GM23338 (cell line): ENCODE results near the gene CCND1. TPM values are rescaled to one million over a fixed set of nuclear protein-coding genes. Genes with fewer than 3 reads are reported as not detected.

Experiments
- ATAC-seq: fragments of 200-7000 bp; cut with Tn5 transposase; 3 replicates; pipeline ENCODE4 v1.9.1; 2020
- DNase-seq: peaks from one replicate; pipeline ENCODE4 v3.0.0-alpha.2; 2015; ENCODE audit warnings: low spot score
- H2AFZ ChIP-seq: fragments of 200-600 bp; sonication (generic); 2 replicates; pipeline ENCODE4 v1.8.0; 2016; ENCODE audit warnings: antibody characterized with exemption, mild to moderate bottlenecking, moderate library complexity
- H3F3A ChIP-seq: fragments of 200-600 bp; sonication (generic); replicated peaks from 2 replicates; pipeline ENCODE4 v1.8.0; 2017; ENCODE audit warnings: antibody characterized with exemption, mixed run types, low read depth
- H3K27ac ChIP-seq: fragments of 200-600 bp; sonication (generic); 2 replicates; pipeline ENCODE4 v1.6.1; 2016; ENCODE audit warnings: low read depth
- H3K27me3 ChIP-seq: fragments of 200-600 bp; sonication (generic); 2 replicates; pipeline ENCODE4 v1.8.0; 2016; ENCODE audit warnings: mild to moderate bottlenecking, mixed run types, moderate library complexity; ENCODE audit not compliant: insufficient read depth
- H3K36me3 ChIP-seq: fragments of 200-600 bp; sonication (generic); 2 replicates; pipeline ENCODE4 v1.8.0; 2016; ENCODE audit warnings: mild to moderate bottlenecking; ENCODE audit not compliant: insufficient read depth
- H3K4me1 ChIP-seq: fragments of 200-600 bp; sonication (generic); 2 replicates; pipeline ENCODE4 v1.8.0; 2016; ENCODE audit warnings: mild to moderate bottlenecking, moderate library complexity; ENCODE audit not compliant: insufficient read depth
- H3K4me2 ChIP-seq: fragments of 200-600 bp; sonication (generic); 2 replicates; pipeline ENCODE4 v1.7.1; 2017; ENCODE audit warnings: mixed run types
- H3K4me3 ChIP-seq: fragments of 200-600 bp; sonication (generic); 2 replicates; pipeline ENCODE4 v1.6.1; 2016; ENCODE audit warnings: mixed run types
- H3K79me2 ChIP-seq: fragments of 200-600 bp; sonication (generic); replicated peaks from 2 replicates; pipeline ENCODE4 v1.8.0; 2017; ENCODE audit warnings: mild to moderate bottlenecking; ENCODE audit not compliant: insufficient read depth
- H3K9me2 ChIP-seq: fragments of 200-600 bp; sonication (generic); 2 replicates; pipeline ENCODE4 v1.8.0; 2017; ENCODE audit not compliant: insufficient read depth
- H4K20me1 ChIP-seq: fragments of 200-600 bp; sonication (generic); replicated peaks from 2 replicates; pipeline ENCODE4 v1.8.0; 2017; ENCODE audit warnings: mild to moderate bottlenecking; ENCODE audit not compliant: insufficient read depth
- H3K27ac Mint-ChIP-seq: 2 replicates; pipeline ENCODE4 v1.8.0; 2020; ENCODE audit warnings: inconsistent platforms, mild to moderate bottlenecking, moderate library complexity, mixed read lengths
- H3K27me3 Mint-ChIP-seq: 3 replicates; pipeline ENCODE4 v1.8.0; 2022; ENCODE audit warnings: low read depth, mild to moderate bottlenecking, moderate library complexity, mixed read lengths, inconsistent platforms; ENCODE audit not compliant: insufficient read depth, poor library complexity
- H3K36me3 Mint-ChIP-seq: 3 replicates; pipeline ENCODE4 v1.8.0; 2021; ENCODE audit warnings: low read depth, mild to moderate bottlenecking, inconsistent platforms, moderate library complexity, mixed read lengths
- H3K4me1 Mint-ChIP-seq: 3 replicates; pipeline ENCODE4 v1.8.0; 2020; ENCODE audit warnings: mild to moderate bottlenecking, inconsistent platforms, mixed read lengths
- H3K4me3 Mint-ChIP-seq: 3 replicates; pipeline ENCODE4 v1.8.0; 2021; ENCODE audit warnings: moderate library complexity, mild to moderate bottlenecking, inconsistent platforms, mixed read lengths
- H3K9me3 Mint-ChIP-seq: 3 replicates; pipeline ENCODE4 v1.8.0; 2020; ENCODE audit warnings: moderate library complexity, mild to moderate bottlenecking, inconsistent platforms, mixed read lengths
- CREB1 ChIP-seq: fragments of 250-450 bp; sonication (Bioruptor Pico); IDR thresholded peaks from 2 replicates; pipeline ENCODE4 v1.5.0; 2020; ENCODE audit warnings: low read depth, mild to moderate bottlenecking, moderate library complexity
- EZH2 ChIP-seq: fragments of 200-600 bp; sonication (generic); IDR thresholded peaks from one replicate; pipeline ENCODE4 v1.8.0; 2017; ENCODE audit warnings: antibody characterized with exemption, mild to moderate bottlenecking, low read depth; ENCODE audit not compliant: unreplicated experiment
- EZH2phosphoT487 ChIP-seq: fragments of 200-600 bp; sonication (generic); IDR thresholded peaks from one replicate; pipeline ENCODE4 v1.8.1; 2018; ENCODE audit warnings: antibody characterized with exemption; ENCODE audit not compliant: unreplicated experiment
- JUNB ChIP-seq: IDR thresholded peaks from one replicate; pipeline ENCODE4 v1.6.1; 2016; ENCODE audit warnings: antibody characterized with exemption; ENCODE audit not compliant: unreplicated experiment
- NANOG ChIP-seq: IDR thresholded peaks from 2 replicates; pipeline ENCODE4 v1.6.1; 2016; ENCODE audit warnings: antibody characterized with exemption, borderline replicate concordance
- POLR2AphosphoS5 ChIP-seq: IDR thresholded peaks from 2 replicates; pipeline ENCODE4 v1.6.1; 2016; ENCODE audit warnings: antibody characterized with exemption, low read depth
- REST ChIP-seq: IDR thresholded peaks from one replicate; pipeline ENCODE4 v1.6.1; 2018; ENCODE audit warnings: antibody characterized with exemption; ENCODE audit not compliant: unreplicated experiment
- STAT1 ChIP-seq: IDR thresholded peaks from one replicate; pipeline ENCODE4 v1.6.1; 2016; ENCODE audit warnings: antibody characterized with exemption; ENCODE audit not compliant: unreplicated experiment
- ZNF114 ChIP-seq: fragments of 250-450 bp; sonication (Bioruptor Pico); IDR thresholded peaks from 2 replicates; pipeline ENCODE4 v1.5.0; 2020; ENCODE audit warnings: mild to moderate bottlenecking, moderate library complexity
- ZNF331 ChIP-seq: fragments of 250-450 bp; sonication (Bioruptor Pico); IDR thresholded peaks from 2 replicates; pipeline ENCODE4 v1.5.0; 2020; ENCODE audit warnings: low read depth, mild to moderate bottlenecking, moderate library complexity
- polyA plus RNA-seq: library from polyadenylated mRNA; unstranded; fragments of >200 nt; fragmentation: Nextera tagmentation; extraction: Ambion mirVana; gene quantifications from 2 replicates; pipeline ENCODE4 v1.2.1, GENCODE V29; 2016
- total RNA-seq: library from RNA; depleted of rRNA; stranded (reverse); fragments of >200 nt; shearing (Covaris generic); gene quantifications from 2 replicates; pipeline ENCODE4 v1.2.3, GENCODE V29; 2014
- TF ChIP-seq, protein P1 (sequence below): fragments of 250-450 bp; sonication (Bioruptor Pico); IDR thresholded peaks from 2 replicates; pipeline ENCODE4 v1.5.0; 2020; ENCODE audit warnings: mild to moderate bottlenecking, moderate library complexity
- TF ChIP-seq, protein P2 (sequence below), 2 experiments: fragments of 200-600 bp in 1 of 2; sonication (generic) in 1 of 2; conservative IDR thresholded peaks; 2 replicates each; pipeline versions ENCODE4 v1.5.1 to v1.6.1; 2016 to 2017; ENCODE audit warnings: antibody characterized with exemption in 2 of 2, low read depth in 2 of 2, mild to moderate bottlenecking in 2 of 2, moderate library complexity in 1 of 2
- TF ChIP-seq, protein P3 (sequence below): IDR thresholded peaks from 2 replicates; pipeline ENCODE4 v1.6.1; 2016; ENCODE audit warnings: antibody characterized with exemption

Gene CCND1
- total and polyA plus RNA-seq, 2 experiments from 2014 or later, result 109 to 183 TPM

GRCh38 chr11:69654001-69654659 is 13.2 kb downstream of the CCND1 start:
- Histone ChIP-seq H3K27me3 (no peaks in the 10 kb centered on the region), H3K4me3 (no peak overlapping the region), H3K4me2 (no peak overlapping the region), H2AFZ (no peak overlapping the region), H4K20me1 (0 out of 2 replicates have a peak, but pooled peaks cover 1% of the 10 kb centered on the region), H3K4me1 (peaks cover 18% of the 10 kb centered on the region), H3K79me2 (0 out of 2 replicates have a peak, but pooled peaks cover 3% of the 10 kb centered on the region), H3F3A (0 out of 2 replicates have a peak, but pooled peaks cover 13% of the 10 kb centered on the region), H3K27ac (no peak overlapping the region), H3K9me2 (no peaks in the 10 kb centered on the region), H3K36me3 (peaks cover 18% of the 10 kb centered on the region)
- H3K27ac Mint-ChIP-seq, result no peak overlapping the region
- H3K36me3 Mint-ChIP-seq, result peaks cover 46% of the 10 kb centered on the region
- no peak overlapping the region for H3K4me3 Mint-ChIP-seq
- peaks cover 30% of the 10 kb centered on the region for H3K4me1 Mint-ChIP-seq
- DNase-seq, result no peak
- no peak for ATAC-seq
- H3K27me3 Mint-ChIP-seq, result peaks cover 17% of the 10 kb centered on the region
- H3K9me3 Mint-ChIP-seq, result no peaks in the 10 kb centered on the region; the same call in 2 of the 3 replicates
- TF ChIP-seq, protein P1, sequence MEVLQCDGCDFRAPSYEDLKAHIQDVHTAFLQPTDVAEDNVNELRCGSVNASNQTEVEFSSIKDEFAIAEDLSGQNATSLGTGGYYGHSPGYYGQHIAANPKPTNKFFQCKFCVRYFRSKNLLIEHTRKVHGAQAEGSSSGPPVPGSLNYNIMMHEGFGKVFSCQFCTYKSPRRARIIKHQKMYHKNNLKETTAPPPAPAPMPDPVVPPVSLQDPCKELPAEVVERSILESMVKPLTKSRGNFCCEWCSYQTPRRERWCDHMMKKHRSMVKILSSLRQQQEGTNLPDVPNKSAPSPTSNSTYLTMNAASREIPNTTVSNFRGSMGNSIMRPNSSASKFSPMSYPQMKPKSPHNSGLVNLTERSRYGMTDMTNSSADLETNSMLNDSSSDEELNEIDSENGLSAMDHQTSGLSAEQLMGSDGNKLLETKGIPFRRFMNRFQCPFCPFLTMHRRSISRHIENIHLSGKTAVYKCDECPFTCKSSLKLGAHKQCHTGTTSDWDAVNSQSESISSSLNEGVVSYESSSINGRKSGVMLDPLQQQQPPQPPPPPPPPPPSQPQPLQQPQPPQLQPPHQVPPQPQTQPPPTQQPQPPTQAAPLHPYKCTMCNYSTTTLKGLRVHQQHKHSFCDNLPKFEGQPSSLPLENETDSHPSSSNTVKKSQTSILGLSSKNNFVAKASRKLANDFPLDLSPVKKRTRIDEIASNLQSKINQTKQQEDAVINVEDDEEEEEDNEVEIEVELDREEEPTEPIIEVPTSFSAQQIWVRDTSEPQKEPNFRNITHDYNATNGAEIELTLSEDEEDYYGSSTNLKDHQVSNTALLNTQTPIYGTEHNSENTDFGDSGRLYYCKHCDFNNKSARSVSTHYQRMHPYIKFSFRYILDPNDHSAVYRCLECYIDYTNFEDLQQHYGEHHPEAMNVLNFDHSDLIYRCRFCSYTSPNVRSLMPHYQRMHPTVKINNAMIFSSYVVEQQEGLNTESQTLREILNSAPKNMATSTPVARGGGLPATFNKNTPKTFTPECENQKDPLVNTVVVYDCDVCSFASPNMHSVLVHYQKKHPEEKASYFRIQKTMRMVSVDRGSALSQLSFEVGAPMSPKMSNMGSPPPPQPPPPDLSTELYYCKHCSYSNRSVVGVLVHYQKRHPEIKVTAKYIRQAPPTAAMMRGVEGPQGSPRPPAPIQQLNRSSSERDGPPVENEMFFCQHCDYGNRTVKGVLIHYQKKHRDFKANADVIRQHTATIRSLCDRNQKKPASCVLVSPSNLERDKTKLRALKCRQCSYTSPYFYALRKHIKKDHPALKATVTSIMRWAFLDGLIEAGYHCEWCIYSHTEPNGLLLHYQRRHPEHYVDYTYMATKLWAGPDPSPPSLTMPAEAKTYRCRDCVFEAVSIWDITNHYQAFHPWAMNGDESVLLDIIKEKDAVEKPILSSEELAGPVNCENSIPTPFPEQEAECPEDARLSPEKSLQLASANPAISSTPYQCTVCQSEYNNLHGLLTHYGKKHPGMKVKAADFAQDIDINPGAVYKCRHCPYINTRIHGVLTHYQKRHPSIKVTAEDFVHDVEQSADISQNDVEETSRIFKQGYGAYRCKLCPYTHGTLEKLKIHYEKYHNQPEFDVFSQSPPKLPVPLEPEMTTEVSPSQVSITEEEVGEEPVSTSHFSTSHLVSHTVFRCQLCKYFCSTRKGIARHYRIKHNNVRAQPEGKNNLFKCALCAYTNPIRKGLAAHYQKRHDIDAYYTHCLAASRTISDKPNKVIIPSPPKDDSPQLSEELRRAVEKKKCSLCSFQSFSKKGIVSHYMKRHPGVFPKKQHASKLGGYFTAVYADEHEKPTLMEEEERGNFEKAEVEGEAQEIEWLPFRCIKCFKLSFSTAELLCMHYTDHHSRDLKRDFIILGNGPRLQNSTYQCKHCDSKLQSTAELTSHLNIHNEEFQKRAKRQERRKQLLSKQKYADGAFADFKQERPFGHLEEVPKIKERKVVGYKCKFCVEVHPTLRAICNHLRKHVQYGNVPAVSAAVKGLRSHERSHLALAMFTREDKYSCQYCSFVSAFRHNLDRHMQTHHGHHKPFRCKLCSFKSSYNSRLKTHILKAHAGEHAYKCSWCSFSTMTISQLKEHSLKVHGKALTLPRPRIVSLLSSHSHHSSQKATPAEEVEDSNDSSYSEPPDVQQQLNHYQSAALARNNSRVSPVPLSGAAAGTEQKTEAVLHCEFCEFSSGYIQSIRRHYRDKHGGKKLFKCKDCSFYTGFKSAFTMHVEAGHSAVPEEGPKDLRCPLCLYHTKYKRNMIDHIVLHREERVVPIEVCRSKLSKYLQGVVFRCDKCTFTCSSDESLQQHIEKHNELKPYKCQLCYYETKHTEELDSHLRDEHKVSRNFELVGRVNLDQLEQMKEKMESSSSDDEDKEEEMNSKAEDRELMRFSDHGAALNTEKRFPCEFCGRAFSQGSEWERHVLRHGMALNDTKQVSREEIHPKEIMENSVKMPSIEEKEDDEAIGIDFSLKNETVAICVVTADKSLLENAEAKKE, result no peak
- TF ChIP-seq, protein P2, sequence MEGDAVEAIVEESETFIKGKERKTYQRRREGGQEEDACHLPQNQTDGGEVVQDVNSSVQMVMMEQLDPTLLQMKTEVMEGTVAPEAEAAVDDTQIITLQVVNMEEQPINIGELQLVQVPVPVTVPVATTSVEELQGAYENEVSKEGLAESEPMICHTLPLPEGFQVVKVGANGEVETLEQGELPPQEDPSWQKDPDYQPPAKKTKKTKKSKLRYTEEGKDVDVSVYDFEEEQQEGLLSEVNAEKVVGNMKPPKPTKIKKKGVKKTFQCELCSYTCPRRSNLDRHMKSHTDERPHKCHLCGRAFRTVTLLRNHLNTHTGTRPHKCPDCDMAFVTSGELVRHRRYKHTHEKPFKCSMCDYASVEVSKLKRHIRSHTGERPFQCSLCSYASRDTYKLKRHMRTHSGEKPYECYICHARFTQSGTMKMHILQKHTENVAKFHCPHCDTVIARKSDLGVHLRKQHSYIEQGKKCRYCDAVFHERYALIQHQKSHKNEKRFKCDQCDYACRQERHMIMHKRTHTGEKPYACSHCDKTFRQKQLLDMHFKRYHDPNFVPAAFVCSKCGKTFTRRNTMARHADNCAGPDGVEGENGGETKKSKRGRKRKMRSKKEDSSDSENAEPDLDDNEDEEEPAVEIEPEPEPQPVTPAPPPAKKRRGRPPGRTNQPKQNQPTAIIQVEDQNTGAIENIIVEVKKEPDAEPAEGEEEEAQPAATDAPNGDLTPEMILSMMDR (conservative IDR thresholded peaks at IDR 0.05; ENCODE audit: low read depth in 2 of 2), result no peak
- TF ChIP-seq EZH2phosphoT487, result no peak
- TF ChIP-seq CREB1, result no peak
- TF ChIP-seq NANOG, result no peak
- no peak for TF ChIP-seq EZH2
- no peak for TF ChIP-seq JUNB
- no peak for TF ChIP-seq ZNF114 (CRISPR knock-in tag)
- no peak for TF ChIP-seq STAT1
- TF ChIP-seq ZNF331 (CRISPR knock-in tag), result no peak
- TF ChIP-seq POLR2AphosphoS5, result no peak; the same call in 1 of the 2 replicates
- TF ChIP-seq, protein P3, sequence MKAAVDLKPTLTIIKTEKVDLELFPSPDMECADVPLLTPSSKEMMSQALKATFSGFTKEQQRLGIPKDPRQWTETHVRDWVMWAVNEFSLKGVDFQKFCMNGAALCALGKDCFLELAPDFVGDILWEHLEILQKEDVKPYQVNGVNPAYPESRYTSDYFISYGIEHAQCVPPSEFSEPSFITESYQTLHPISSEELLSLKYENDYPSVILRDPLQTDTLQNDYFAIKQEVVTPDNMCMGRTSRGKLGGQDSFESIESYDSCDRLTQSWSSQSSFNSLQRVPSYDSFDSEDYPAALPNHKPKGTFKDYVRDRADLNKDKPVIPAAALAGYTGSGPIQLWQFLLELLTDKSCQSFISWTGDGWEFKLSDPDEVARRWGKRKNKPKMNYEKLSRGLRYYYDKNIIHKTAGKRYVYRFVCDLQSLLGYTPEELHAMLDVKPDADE, result no peak
- TF ChIP-seq REST, result no peak
